GM21717 (cell line): Measurements from ENCODE around the gene PAK4.
"Not testable (repeated sequence)": the region's sequence is repeated elsewhere in the genome, so short reads cannot be mapped to it uniquely, and the experiment has no call there.

ENCODE experiments used
- ATAC-seq: cut with Tn5 transposase; IDR thresholded peaks from one replicate; pipeline ENCODE4 v1.9.1; 2021; ENCODE audit warnings: mild to moderate bottlenecking, moderate library complexity; ENCODE audit not compliant: unreplicated experiment

The PAK4 gene

DNA sequence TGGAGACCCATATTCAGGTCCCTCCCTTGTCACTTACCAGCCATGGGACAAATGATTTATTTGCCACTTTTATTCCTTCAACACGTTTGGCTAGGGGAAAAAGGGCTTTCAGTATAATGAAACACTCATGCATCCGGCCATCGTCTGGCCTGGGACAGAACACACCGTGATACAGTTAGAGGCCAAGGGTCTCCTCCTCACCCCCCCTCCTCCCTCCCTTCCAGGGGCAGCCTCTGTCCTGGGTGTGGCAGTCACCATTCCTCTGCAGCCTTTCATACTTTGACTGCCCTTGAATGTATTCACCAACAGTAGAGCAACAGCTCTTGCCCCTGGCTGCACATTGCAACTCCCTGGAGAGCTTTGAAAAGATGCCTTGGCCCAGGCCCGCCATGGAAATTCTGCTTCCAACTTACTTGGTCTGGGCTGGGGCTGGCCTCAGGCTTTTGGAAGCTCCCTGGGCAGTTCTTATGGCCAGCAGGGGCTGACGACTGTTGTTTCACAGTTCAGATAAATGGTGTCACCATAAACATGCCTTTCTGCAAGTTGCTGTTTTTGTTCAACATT lies 3.0 kb downstream of the PAK4 start:
- ATAC-seq, result no peak

- no peak for ATAC-seq
Observed at GRCh38 chr19:39129116-39129515, 3.5 kb downstream of the PAK4 start.

GRCh38 chr19:39130337-39131254 lies 5.0 kb downstream of the PAK4 start:
- ATAC-seq, result no peak

DNA sequence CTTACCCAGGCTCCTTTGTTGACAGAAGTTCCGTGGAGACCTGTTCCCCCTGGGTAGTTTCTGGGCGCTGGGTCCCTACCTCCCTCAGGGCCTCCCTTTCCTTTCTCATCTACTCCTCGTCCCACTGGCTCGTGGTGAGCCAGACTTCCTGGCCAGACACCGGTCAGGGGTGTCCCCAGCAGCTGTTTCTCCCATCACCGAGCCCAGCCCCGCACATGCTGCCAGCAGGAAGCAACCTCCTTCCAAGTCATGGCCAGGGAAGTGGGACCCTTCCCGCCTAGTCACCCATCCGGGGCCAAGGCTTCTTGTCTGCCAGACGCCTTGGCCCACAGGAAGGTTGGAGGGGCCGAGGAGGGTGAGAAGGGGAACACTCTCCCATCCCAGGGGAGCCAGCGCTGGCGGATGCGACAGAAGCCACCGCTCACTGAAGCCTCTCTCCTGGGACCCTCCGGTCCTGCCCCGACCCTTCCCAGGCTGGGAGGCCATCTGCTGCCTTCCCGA lies 5.7 kb downstream of the PAK4 start:
- ATAC-seq, result no peak

DNA sequence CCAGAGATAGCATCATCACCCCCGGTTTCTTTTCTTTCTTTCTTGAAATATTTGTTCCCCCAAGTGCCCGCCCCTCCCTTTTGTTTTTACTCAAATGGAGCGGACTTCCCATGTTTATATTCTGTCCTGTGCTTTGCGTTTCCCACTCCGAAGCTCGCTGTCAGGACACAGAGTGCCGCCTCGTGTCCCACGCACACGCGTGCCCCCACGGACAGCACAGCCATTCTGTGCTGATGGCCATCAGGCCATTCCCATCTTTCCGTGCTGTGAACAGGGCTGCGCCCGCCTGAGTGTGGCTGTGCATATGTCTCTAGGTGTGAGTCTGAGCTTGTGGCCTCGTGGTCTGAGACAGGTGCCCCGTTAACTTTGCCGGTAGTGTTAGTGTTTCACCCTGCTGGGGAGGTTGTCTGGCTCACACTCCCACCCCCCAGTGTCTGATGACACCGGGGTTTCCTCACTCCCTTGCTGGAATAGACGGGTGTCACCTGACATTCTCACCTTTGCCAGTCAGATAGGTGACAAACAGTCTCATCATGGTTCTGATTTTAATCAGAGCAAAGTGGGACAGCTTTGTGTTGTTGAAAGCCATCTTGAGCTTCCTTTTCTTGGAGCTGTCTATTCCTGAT lies 6.9 kb downstream of the PAK4 start:
- no peak for ATAC-seq

- no peak for ATAC-seq
Observed at GRCh38 chr19:39133431-39134270, 8.1 kb downstream of the PAK4 start.

GRCh38 chr19:39135701-39136100 lies 10.1 kb downstream of the PAK4 start:
- no peak for ATAC-seq

DNA sequence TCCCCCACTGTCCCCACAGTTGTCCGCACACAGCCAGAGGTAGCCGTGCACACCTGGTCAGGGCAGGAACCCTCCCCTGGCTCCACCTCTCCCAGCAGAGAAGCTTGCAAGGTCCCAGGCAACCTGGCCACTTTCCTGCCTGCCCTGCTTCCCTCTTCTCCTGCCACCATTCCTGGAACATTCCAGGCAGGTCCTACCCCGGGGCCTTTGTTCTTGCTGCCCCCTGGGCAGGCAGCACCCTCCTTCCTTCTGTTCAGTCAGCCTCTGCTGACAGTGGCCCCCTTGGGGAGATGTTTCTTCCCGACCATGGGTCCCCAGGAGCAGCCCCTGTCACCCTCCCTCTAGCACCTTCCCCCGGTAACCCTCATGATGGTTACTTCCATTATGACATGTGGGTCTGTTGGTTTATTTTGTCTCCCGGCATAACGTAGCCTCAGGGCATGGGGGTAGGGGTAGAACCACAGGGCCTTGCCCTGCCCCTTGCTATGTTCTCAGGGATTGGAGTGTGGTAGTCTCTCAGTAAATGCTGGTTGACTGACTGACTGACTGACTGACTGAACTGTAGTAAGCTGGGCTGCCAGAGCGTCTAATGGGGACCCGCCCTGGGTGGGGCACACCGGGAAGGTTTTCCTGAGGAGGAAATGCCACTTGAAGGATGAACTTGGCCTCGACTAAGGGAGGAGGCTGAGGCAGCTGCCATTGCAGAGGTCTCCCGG lies 10.8 kb downstream of the PAK4 start:
- ATAC-seq, result no peak

GRCh38 chr19:39137131-39137530 lies 11.5 kb downstream of the PAK4 start:
- no peak for ATAC-seq

DNA sequence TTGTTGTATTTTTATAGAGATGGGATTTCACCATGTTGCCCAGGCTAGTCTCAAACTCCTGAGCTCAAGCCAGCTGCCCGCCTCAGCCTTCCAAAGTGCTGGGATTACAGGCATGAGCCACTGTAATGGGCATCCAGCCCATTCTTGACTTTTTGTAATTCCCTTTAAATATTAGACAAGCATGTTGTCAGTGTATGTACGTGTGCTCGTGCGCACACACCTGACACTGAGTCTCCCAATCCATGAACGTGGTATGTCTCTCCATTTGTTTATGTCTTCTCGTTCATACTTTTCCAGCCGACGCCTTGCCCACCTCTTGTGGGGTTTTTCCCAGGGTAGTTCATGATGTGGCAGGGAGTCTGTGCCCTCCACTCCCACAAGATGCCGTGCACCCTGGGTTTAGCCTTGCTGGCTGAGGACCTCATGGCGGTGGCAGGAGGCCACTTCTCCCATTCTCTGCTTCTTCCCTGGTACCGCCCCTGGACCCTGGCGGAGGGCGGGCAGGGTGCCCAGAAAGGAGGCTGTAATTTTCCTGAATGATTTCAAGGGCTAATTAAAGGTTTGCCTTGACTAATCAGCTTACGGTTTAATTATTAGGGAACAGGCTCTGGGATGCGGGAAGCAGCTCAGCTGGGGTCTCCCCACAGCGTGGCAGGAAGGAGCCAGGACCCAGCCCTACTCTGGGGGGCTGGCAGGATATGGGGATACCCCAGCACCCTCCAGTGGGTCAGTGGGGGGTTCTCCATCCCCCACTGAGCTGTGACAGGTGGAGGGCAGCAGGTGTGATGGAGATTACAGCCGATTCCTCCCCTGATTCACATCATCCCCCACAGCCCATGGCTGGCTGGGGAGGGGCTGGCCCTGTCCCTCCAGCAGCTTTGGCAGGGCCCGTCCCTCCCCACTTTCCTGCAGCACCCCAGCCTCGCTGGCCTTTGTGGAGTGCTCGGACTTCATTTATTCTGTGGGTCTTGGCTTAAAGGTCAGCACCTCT lies 12.9 kb downstream of the PAK4 start:
- ATAC-seq, result no peak

DNA sequence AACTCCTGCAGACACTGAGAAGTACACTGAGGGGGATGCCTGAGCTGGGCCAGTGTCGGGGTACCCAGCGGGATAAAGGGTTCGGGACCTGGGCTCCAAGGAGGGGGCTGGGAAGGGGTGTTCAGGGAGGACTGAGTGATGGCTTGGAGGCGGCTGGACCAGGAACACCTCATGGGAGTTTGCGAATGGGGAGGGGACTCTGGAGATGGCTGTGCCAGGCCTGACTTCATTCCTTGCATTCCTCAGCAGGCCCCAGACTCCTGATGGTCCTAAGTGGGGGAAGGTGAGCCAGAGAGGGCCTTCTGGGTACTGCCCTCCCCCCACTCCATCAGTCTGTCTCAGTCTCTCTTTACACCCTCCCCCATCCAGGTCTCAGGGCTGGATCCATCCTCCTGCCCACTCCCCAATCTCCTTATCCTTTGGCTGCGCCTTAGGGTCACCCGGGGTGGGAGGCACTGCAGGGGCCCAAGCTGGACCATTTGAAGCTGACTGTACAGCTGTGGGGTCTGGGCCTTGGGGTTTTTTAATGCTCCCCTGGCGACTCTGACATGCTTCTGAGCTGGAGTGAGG lies 13.8 kb downstream of the PAK4 start:
- ATAC-seq, result no peak

GRCh38 chr19:39139971-39140453 lies 14.4 kb downstream of the PAK4 start:
- no peak for ATAC-seq

GRCh38 chr19:39140594-39140993 lies 15.0 kb downstream of the PAK4 start:
- ATAC-seq, result no peak

DNA sequence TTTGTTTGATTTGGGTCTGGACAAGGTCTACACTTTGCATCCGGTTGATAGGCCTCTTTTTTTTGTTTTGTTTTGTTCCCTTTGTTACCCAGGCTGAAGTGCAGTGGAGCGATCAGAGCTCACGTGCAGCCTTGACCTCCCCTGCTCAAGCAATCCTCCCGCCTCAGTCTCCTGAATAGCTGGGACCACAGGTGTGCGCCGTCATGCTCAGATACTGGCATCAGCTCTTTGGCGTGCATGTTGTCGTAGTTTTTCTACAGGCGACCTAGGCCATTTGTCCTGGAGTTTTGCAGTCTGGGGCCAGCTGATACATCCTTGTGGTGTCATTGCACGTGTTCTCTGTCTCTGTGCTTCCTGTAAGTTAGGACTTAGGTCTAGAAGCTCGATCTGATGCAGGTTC lies 16.3 kb downstream of the PAK4 start:
- no peak for ATAC-seq

GRCh38 chr19:39142630-39143029 lies 17.0 kb downstream of the PAK4 start:
- no peak for ATAC-seq

DNA sequence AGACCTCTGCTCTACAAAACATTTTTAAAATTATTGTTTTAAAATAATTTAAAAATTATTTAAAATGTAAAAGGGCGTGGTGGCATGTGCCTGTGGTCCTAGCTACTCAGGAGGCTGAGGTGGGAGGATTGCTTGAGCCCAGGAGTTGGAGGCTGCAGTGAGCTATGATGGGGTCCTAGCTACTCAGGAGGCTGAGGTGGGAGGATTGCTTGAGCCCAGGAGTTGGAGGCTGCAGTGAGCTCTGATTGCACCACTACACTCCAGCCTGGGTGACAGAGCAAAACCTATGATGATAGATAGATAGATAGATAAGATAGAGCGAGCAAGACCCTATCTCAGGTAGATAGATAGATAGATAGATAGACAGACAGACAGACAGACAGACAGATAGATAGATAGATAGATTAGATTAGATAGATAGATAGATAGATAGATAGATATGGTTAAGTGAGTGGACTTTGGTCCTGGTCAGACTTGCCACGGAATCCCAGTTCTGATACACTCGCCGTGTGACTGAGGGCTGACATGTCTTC lies 18.2 kb downstream of the PAK4 start:
- not testable (repeated sequence) for ATAC-seq

- no peak for ATAC-seq
Observed at GRCh38 chr19:39144290-39145071, 18.9 kb downstream of the PAK4 start.
